SK-N-SH treated with all-trans-retinoic acid at 6 μM for 48 hours (cell line): ENCODE measurements around the gene PGAP2.

Source experiments
- CREB5 ChIP-seq: fragments of 250-450 bp; sonication (Bioruptor Pico); IDR thresholded peaks from 2 replicates; pipeline ENCODE4 v1.5.1; 2020; ENCODE audit warnings: low read depth, mild to moderate bottlenecking, moderate library complexity
- CSDC2 ChIP-seq: fragments of 250-450 bp; sonication (Bioruptor Pico); IDR thresholded peaks from 2 replicates; pipeline ENCODE4 v1.5.0; 2020; ENCODE audit warnings: mild to moderate bottlenecking, moderate library complexity
- ZNF70 ChIP-seq: fragments of 450-650 bp; formaldehyde crosslinking; IDR thresholded peaks from 2 replicates; pipeline ENCODE4 v1.5.0; 2020; ENCODE audit warnings: mild to moderate bottlenecking, moderate library complexity

GRCh38 chr11:3865388-3866193 is 57.2 kb downstream of the PGAP2 start:
- TF ChIP-seq CREB5 (CRISPR knock-in tag) (no peak), CSDC2 (CRISPR knock-in tag) (no peak), ZNF70 (CRISPR knock-in tag) (no peak)
